HCT116 (cell line): ENCODE measurements around the gene CCDC86. TPM values are rescaled to one million over a fixed set of nuclear protein-coding genes. Genes with fewer than 3 reads are reported as not detected.

Experiments used
- ATAC-seq: fragments of 200-7000 bp; cut with Tn5 transposase; 2 replicates; pipeline ENCODE4 v1.9.1; 2020; ENCODE audit warnings: mild to moderate bottlenecking, moderate library complexity
- BruUV-seq: library from RNA; stranded (reverse); fragments of 400-500 nt; replicated peaks from 2 replicates; lab custom pipeline; 2021; lab: Mats Ljungman, UMichigan
- CTCF ChIA-PET: fragments of 300-600 bp; sonication (Branson Sonifier 250); formaldehyde crosslinking; loops from one replicate; lab custom pipeline; 2021; ENCODE audit warnings: antibody characterized with exemption; lab: Charles Lee
- POLR2A ChIA-PET: fragments of 300-600, 350-600 bp; sonication (Branson Sonifier 250); formaldehyde crosslinking; loops from one replicate; lab custom pipeline; 2021; ENCODE audit warnings: antibody characterized with exemption; lab: Charles Lee
- RAD21 ChIA-PET, 2 experiments: fragments of 300-600 bp; sonication (Branson Sonifier 250); formaldehyde crosslinking; loops; one replicate each; lab custom pipeline; 2023; ENCODE audit warnings: low total read pairs in 2 of 2; ENCODE audit not compliant: uncharacterized antibody in 2 of 2, unreplicated experiment in 2 of 2, low non-redundant PET in 1 of 2; lab: Charles Lee
- DNase-seq: peaks from one replicate; pipeline ENCODE4 v3.0.0-alpha.2; 2010; ENCODE audit warnings: low read depth, low spot score
- H2AFZ ChIP-seq: fragments of 200-600 bp; shearing (Covaris generic), sonication (generic); 2 replicates; pipeline ENCODE4 v1.6.1; 2017; ENCODE audit warnings: low read depth, mixed run types, mixed read lengths, antibody characterized with exemption, low read length; ENCODE audit not compliant: poor library complexity, severe bottlenecking
- H3K27ac ChIP-seq: 2 replicates; pipeline ENCODE4 v1.5.1; 2012; ENCODE audit warnings: low read depth, low read length
- H3K27me3 ChIP-seq: fragments of 200-600 bp; sonication (generic); 2 replicates; pipeline ENCODE4 v1.6.1; 2016; ENCODE audit warnings: mixed run types, low read length, mixed read lengths; ENCODE audit not compliant: insufficient read depth
- H3K36me3 ChIP-seq, 2 experiments: fragments of 200-500 bp in 1 of 2; fragments of 200-600 bp in 1 of 2; sonication (Bioruptor generic) in 1 of 2; sonication (generic) in 1 of 2; 2 replicates each; pipeline versions ENCODE4 v1.5.1 to v1.6.1; 2014 to 2016; ENCODE audit warnings: low read length in 2 of 2, inconsistent platforms in 1 of 2, mixed read lengths in 1 of 2, mixed run types in 1 of 2; ENCODE audit not compliant: insufficient read depth in 2 of 2, control insufficient read depth in 1 of 2
- H3K4me1 ChIP-seq, 2 experiments: fragments of 200-600 bp in 1 of 2; sonication (generic) in 1 of 2; 2 replicates each; pipeline versions ENCODE4 v1.5.1 to v1.6.1; 2012 to 2017; ENCODE audit warnings: low read length in 2 of 2, inconsistent platforms in 1 of 2, mild to moderate bottlenecking in 1 of 2, mixed read lengths in 1 of 2, mixed run types in 1 of 2, moderate library complexity in 1 of 2; ENCODE audit not compliant: insufficient read depth in 2 of 2, control insufficient read depth in 1 of 2
- H3K4me2 ChIP-seq: fragments of 200-600 bp; sonication (generic); 2 replicates; pipeline ENCODE4 v1.6.1; 2017; ENCODE audit warnings: mixed run types, low read length, mixed read lengths
- H3K4me3 ChIP-seq, 2 experiments: fragments of 200-600 bp in 1 of 2; sonication (generic) in 1 of 2; replicated peaks in 1 of 2; 2 replicates each; pipeline ENCODE4 v1.5.1; 2011 to 2016; ENCODE audit warnings: low read length in 2 of 2, control low read depth in 1 of 2, low read depth in 1 of 2, mild to moderate bottlenecking in 1 of 2, mixed read lengths in 1 of 2, mixed run types in 1 of 2
- H3K79me2 ChIP-seq: fragments of 200-600 bp; sonication (generic); 2 replicates; pipeline ENCODE4 v1.6.1; 2017; ENCODE audit warnings: mild to moderate bottlenecking, mixed run types, low read length, moderate library complexity, mixed read lengths; ENCODE audit not compliant: insufficient read depth
- H3K9ac ChIP-seq: fragments of 200-600 bp; sonication (generic); 2 replicates; pipeline ENCODE4 v1.6.1; 2016; ENCODE audit warnings: low read length, mixed read lengths
- H3K9me2 ChIP-seq: fragments of 200-600 bp; sonication (generic), shearing (Covaris generic); 2 replicates; pipeline ENCODE4 v1.6.1; 2017; ENCODE audit warnings: mixed run types, mild to moderate bottlenecking, moderate library complexity; ENCODE audit not compliant: insufficient read depth
- H3K9me3 ChIP-seq, 2 experiments: fragments of 200-500 bp in 1 of 2; fragments of 200-600 bp in 1 of 2; sonication (Bioruptor generic) in 1 of 2; sonication (generic) in 1 of 2; 2 replicates each; pipeline ENCODE4 v1.6.1; 2014 to 2017; ENCODE audit warnings: low read length in 2 of 2, mixed read lengths in 2 of 2, inconsistent platforms in 1 of 2, low read depth in 1 of 2, mild to moderate bottlenecking in 1 of 2, mixed run types in 1 of 2, moderate library complexity in 1 of 2; ENCODE audit not compliant: control insufficient read depth in 1 of 2, insufficient read depth in 1 of 2
- H4K20me1 ChIP-seq: fragments of 200-600 bp; sonication (generic), shearing (Covaris generic); 2 replicates; pipeline ENCODE4 v1.6.1; 2017; ENCODE audit warnings: mixed run types, mild to moderate bottlenecking, moderate library complexity; ENCODE audit not compliant: insufficient read depth
- EGR1 ChIP-seq: IDR thresholded peaks from 2 replicates; pipeline ENCODE4 v1.6.1; 2012; ENCODE audit warnings: low read depth
- ELF1 ChIP-seq: IDR thresholded peaks from 2 replicates; pipeline ENCODE4 v1.6.1; 2012; ENCODE audit warnings: low read depth, borderline replicate concordance
- EZH2 ChIP-seq: fragments of 200-600 bp; sonication (generic); IDR thresholded peaks from 2 replicates; pipeline ENCODE4 v1.6.1; 2017; ENCODE audit warnings: antibody characterized with exemption, mixed run types
- EZH2phosphoT487 ChIP-seq: fragments of 200-600 bp; IDR thresholded peaks from 2 replicates; pipeline ENCODE4 v1.6.1; 2018; ENCODE audit warnings: antibody characterized with exemption, borderline replicate concordance
- FOSL1 ChIP-seq: IDR thresholded peaks from 2 replicates; pipeline ENCODE4 v1.6.1; 2012; ENCODE audit warnings: low read depth
- JUND ChIP-seq: IDR thresholded peaks from 2 replicates; pipeline ENCODE4 v1.6.1; 2012
- POLR2AphosphoS5 ChIP-seq: IDR thresholded peaks from 2 replicates; pipeline ENCODE4 v1.6.1; 2011; ENCODE audit warnings: mild to moderate bottlenecking, low read depth, low read length, moderate library complexity
- SIN3A ChIP-seq: IDR thresholded peaks from 2 replicates; pipeline ENCODE4 v1.6.1; 2012; ENCODE audit warnings: low read depth
- SP1 ChIP-seq: IDR thresholded peaks from 2 replicates; pipeline ENCODE4 v1.6.1; 2012; ENCODE audit warnings: low read depth
- SRF ChIP-seq: IDR thresholded peaks from 2 replicates; pipeline ENCODE4 v1.6.1; 2012; ENCODE audit warnings: low read depth
- TCF7L2 ChIP-seq: IDR thresholded peaks from 2 replicates; pipeline ENCODE4 v1.7.0; 2011; ENCODE audit warnings: borderline replicate concordance, inconsistent platforms; ENCODE audit not compliant: insufficient read depth, insufficient read length; ENCODE audit errors: extremely low read depth
- YY1 ChIP-seq: IDR thresholded peaks from 2 replicates; pipeline ENCODE4 v1.6.1; 2011; ENCODE audit warnings: low read length, low read depth, moderate library complexity, mild to moderate bottlenecking; ENCODE audit not compliant: insufficient replicate concordance; ENCODE audit errors: extremely low read depth
- ZFX ChIP-seq: fragments of 450-650 bp; IDR thresholded peaks from 2 replicates; pipeline ENCODE4 v1.6.1; 2017
- ZNF274 ChIP-seq: fragments of 200-500 bp; sonication (Bioruptor generic); IDR thresholded peaks from 2 replicates; pipeline ENCODE4 v1.6.1; 2014; ENCODE audit warnings: mild to moderate bottlenecking, low read depth, low read length, inconsistent platforms
- intact Hi-C: fragments of 100-400 bp; cut with micrococcal nuclease; formaldehyde crosslinking; loops from 2 replicates; pipeline ENCODE4 v1.10.0; 2022
- total RNA-seq: library from RNA; stranded (reverse); gene quantifications from one replicate; pipeline ENCODE4 v1.2.1, GENCODE V29; 2021; ENCODE audit not compliant: unreplicated experiment
- TF ChIP-seq, protein P1 (sequence below): IDR thresholded peaks from 2 replicates; pipeline ENCODE4 v1.6.1; 2012

CCDC86 gene
- total RNA-seq, 1 experiment from 2014 or later = 69.6 TPM

DNA sequence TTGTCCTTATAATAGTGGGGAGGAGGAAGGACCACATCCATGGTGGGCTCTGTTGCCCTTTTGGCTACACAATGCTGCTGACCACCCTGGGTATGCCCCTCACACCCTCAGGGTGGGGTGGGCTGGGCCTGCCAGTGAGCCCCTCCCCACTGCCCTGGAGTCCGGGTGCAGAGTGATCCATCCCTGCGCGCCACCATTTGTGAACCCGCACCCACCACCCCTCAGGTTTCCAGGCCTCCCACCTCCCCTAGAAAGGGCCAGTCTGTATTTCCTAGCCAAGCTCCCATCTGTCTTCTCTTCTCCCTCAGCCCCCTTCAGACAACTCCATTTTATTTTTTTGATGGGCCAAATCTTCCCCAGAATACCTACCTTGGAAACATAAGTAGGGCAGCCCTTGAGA lies 31.8 kb upstream of the CCDC86 start:
- RAD21 ChIA-PET = no interaction called here
- no TSS peak for BruUV-seq
- CTCF ChIA-PET = no interaction called here
- Histone ChIP-seq H4K20me1 (no peaks in the 10 kb centered on the region), H3K4me3 (no peak overlapping the region), H3K27me3 (no peaks in the 10 kb centered on the region), H3K36me3 (no peaks in the 10 kb centered on the region), H3K9me2 (no peaks in the 10 kb centered on the region), H3K4me1 (no peaks in the 10 kb centered on the region), H3K27ac (no peak overlapping the region), H3K9ac (no peak overlapping the region), H3K4me2 (no peak overlapping the region), H3K9me3 (no peaks in the 10 kb centered on the region), H3K79me2 (no peaks in the 10 kb centered on the region), H2AFZ (no peak overlapping the region)
- TF ChIP-seq ZNF274 (no peak), POLR2AphosphoS5 (no peak), FOSL1 (no peak), SIN3A (no peak), ELF1 (no peak), EZH2 (no peak), TCF7L2 (no peak), SP1 (no peak), EZH2phosphoT487 (no peak), EGR1 (no peak), JUND (no peak), SRF (no peak), YY1 (no peak), ZFX (no peak)
- TF ChIP-seq, protein P1, sequence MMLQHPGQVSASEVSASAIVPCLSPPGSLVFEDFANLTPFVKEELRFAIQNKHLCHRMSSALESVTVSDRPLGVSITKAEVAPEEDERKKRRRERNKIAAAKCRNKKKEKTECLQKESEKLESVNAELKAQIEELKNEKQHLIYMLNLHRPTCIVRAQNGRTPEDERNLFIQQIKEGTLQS = no peak
- DNase-seq (no peak), ATAC-seq (no peak)
- intact Hi-C loops = no loop called here
- POLR2A ChIA-PET = no interaction called here
